GM19239 (cell line): ENCODE data around the gene RPS28.

Experiments
- DNase-seq: peaks from one replicate; pipeline ENCODE4 v3.0.0; 2011; ENCODE audit warnings: low spot score; ENCODE audit not compliant: insufficient read length
- FAIRE-seq: peaks from 2 replicates; lab custom pipeline; 2011; peaks lifted over from hg19 to GRCh38; lab: Jason Lieb, UNC

Gene RPS28

DNA sequence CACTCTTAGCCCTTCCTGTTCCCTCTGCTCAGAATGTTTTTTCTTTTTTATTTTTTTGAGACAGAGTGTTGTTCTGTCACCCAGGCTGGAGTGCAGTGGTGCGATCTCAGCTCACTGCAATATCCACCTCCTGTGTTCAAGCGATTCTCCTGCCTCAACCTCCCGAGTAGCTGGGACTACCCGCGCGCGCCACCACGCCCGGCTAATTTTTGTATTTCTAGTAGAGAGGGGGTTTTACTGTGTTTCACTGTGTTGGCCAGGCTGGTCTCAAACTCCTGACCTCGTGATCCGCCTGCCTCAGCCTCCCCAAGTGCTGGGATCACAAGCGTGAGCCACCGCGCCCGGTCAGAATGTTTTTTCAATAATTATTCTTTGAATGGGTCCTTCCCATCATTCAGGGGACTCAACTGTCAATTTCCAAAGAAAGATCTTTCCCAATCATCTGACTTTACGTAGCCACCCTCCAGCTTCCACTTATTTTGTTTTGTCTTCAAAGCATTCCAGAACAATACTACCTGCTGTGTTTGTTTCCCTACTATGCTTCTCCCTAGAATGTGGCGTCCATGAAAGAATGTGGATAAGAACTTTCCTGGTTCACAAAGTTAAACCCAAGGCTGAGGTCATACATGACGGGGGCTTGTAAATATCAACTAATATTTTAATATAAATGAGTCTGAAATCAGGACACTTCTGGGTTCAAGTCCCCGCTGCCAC, 1.3 kb upstream of the RPS28 start:
- DNase-seq (no peak), FAIRE-seq (no peak)

GRCh38 chr19:8320564-8321066, 681 bp upstream of the RPS28 start:
- no peak for DNase-seq
- FAIRE-seq = no peak

- no peak for DNase-seq
- FAIRE-seq = no peak
These were observed 816 bp downstream of the RPS28 start for GRCh38 chr19:8321986-8322637.

- FAIRE-seq (no peak), DNase-seq (no peak)
These were observed 1.3 kb downstream of the RPS28 start for GRCh38 chr19:8322638-8322997.

- no peak for FAIRE-seq
- DNase-seq = no peak
These were observed 2.5 kb downstream of the RPS28 start for GRCh38 chr19:8323781-8324185.

GRCh38 chr19:8324186-8325050, 3.1 kb downstream of the RPS28 start:
- DNase-seq = no peak
- FAIRE-seq = no peak

GRCh38 chr19:8325454-8325853, 4.2 kb downstream of the RPS28 start:
- DNase-seq (no peak), FAIRE-seq (no peak)

DNA sequence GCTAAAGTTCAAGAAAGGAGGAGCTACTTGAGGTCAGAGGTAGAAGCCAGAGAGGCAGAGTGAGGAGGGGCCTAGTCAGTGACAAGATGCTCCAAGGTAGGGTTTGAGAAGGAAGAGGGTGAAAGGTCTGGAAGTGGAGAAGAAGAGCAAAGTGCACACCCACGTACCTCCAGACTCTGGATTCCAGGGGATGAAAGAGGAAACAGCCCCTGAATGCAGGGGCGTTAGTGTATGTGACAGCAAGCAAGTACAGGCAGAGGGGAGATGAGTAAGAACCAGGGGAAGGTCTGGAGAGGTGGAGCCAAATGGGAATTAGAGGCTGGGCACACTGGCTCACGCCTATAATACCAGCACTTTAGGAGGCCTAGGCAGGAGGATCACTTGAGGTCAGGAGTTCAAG, 8.7 kb downstream of the RPS28 start:
- no peak for FAIRE-seq
- no peak for DNase-seq

- no peak for FAIRE-seq
These were observed 10.1 kb downstream of the RPS28 start for GRCh38 chr19:8331263-8331845.

DNA sequence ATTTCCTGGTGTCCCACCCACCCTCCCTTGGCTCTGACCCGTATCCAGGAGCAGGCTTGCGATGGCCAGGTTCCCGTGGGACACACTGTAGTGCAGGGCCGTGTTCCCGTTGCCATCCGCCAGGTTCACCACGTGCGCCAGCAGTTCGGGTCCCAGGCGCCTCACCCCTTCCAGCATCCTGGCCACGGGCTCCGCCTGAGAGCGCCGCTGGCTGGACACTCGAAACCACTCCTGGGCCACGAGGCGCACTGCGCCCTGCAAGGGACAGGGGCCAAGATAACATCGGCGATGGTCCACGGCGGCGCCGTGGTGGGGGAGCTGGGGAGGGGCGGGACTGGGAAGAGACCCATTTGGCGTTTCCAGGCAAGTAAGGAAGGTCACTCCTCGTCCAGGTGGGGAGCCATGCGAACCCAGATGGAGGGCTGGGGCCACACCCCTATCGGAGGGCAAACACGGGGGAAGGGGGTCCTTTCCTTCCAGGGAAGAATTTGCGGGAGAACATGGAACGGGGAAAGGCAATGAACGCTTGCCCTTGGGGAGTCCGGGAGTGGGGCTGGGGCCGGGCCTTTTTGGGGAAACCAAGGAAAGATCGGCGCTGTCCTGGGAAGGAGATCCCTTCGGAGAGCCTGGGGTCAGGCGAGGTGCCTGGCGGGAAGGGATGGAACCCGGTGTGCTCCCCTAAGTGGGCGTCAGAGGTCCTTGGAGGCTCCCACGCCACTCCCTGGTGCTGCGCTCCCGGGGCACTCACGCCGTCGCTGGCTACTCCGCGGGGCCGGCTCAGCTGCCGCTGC, 11.9 kb downstream of the RPS28 start:
- FAIRE-seq (no peak), DNase-seq (no peak)

More at GRCh38 chr19:8331263-8331845, 10.1 kb downstream of the RPS28 start:
- no peak for DNase-seq

- no peak for FAIRE-seq
- no peak for DNase-seq
These were observed 12.6 kb downstream of the RPS28 start for GRCh38 chr19:8333767-8334457.

GRCh38 chr19:8334458-8335342, 13.4 kb downstream of the RPS28 start:
- peak; percentile 75 for DNase-seq
- no peak for FAIRE-seq

DNA sequence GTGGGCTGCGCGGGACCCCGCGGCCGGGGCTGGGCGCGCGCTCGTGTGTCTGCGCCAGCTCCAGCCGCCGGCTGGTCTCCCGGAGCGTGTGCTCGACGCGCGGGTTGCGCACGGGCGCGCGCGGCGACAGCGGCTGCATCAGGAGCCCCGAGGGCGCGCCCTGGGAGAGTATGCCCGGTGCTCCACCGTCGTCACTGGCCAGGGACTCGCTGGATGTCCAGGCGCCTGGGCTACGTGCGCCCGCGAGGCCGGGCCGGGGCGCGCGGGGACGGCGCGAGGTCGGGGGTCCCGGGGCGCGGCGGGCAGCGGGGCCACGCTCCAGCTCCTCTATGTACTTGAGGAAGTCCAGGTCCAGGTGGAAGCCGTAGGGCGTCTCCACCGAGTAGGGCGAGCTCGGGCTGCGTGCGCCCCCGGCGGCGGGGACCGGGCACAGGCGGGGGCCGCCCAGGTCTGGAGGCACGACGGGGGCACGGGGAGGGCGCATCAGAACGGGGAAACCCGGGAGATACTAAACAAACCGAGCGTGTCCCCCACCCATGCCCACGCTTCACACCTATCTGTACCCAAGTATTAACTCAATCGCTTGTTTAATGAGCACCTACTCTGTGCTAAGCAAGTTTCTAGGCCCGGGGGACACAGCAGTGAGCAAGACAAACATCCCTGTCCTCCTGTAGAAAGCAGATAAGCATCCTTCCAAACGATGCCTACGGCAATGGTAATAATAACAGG, 14.2 kb downstream of the RPS28 start:
- FAIRE-seq = no peak
- DNase-seq = no peak

DNA sequence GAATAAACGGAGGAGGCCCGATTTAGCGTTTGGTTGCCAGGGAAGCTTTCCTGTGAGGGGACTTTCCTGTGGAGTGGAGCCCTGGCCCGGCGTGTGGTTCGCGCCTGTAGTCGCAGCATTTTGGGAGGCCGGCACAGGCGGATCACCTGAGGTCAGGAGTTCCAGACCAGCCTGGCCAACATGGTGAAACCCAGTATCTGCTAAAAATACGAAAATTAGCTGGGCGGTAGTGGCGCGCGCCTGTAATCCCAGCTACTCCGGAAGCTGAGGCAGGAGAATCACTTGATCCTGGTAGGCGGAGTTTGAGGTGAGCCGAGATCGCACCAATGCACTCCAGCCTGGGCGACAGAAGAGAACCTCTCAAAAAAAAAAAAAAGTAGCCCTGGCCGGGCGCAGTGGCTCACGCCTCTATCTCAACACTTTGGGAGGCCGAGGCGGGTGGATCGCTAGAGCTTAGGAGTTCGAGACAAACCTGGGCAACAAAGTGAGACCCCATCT, 14.8 kb downstream of the RPS28 start:
- DNase-seq (no peak), FAIRE-seq (no peak)

GRCh38 chr19:8336660-8337059, 15.4 kb downstream of the RPS28 start:
- FAIRE-seq = no peak

DNA sequence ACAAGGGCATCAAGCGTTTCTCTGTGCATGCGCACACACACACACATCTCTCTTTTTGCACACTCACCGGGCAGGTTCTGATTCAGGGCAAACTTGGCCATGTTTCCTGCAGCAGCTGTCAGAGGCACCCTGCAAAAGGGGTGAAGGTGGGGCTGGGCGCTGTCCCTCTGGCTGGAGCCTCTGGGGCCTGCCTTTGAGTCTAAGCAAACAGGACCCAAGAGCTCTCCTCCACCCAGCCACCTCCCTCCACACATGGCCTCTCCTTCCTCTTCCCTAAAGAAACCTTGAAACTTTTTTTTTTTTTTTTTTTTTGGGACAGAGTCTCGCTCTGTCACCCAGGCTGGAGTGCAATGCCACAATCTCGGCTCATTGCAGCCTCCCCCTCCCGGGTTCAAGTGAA, 16.4 kb downstream of the RPS28 start:
- FAIRE-seq (no peak), DNase-seq (no peak)

More at GRCh38 chr19:8336660-8337059, 15.4 kb downstream of the RPS28 start:
- no peak for DNase-seq

GRCh38 chr19:8338835-8339234, 17.5 kb downstream of the RPS28 start:
- DNase-seq (no peak), FAIRE-seq (no peak)
